Measurements from ENCODE around the gene TTC31.
A peak's percentile ranks its signal among the peaks of the same experiment; 100 is the strongest.
"Not testable (repeated sequence)": the region's sequence is repeated elsewhere in the genome, so short reads cannot be mapped to it uniquely, and the experiment has no call there.

The TTC31 gene

GRCh38 chr2:74457549-74458131 is 25.2 kb upstream of the TTC31 start:
- DNase-seq = peak; percentile 38 to 55

GRCh38 chr2:74458132-74458937 is 24.5 kb upstream of the TTC31 start, which contains the start of gene WBP1:
Gene WBP1, plus strand, starts transcription at chr2:74458438. Its CDS starts 165 bp downstream, at chr2:74458603.
- peak; percentile 99 to 100 for DNase-seq

- no peak for DNase-seq
Observed at GRCh38 chr2:74458938-74459363, 23.9 kb upstream of the TTC31 start.

DNA sequence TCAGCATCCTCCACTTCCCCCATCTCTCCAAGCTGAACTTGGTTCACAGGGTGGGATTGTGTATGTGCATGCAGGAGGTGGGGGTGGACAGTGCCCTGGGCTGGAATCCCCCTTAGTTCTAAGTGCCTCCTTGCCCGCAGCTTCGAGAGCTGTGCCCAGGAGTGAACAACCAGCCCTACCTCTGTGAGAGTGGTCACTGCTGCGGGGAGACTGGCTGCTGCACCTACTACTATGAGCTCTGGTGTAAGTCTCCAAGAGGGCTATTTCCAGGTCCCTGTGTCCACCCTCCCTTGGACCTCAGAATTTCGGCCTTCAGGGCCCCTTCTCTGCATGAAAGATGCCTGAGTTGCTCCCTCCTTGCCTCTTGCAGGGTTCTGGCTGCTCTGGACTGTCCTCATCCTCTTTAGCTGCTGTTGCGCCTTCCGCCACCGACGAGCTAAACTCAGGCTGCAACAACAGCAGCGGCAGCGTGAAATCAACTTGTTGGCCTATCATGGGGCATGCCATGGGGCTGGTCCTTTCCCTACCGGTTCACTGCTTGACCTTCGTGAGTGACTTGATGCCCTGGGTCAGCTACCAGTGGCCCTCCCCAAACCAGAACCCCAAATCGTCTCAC is 23.3 kb upstream of the TTC31 start:
- DNase-seq = not testable (repeated sequence)

DNA sequence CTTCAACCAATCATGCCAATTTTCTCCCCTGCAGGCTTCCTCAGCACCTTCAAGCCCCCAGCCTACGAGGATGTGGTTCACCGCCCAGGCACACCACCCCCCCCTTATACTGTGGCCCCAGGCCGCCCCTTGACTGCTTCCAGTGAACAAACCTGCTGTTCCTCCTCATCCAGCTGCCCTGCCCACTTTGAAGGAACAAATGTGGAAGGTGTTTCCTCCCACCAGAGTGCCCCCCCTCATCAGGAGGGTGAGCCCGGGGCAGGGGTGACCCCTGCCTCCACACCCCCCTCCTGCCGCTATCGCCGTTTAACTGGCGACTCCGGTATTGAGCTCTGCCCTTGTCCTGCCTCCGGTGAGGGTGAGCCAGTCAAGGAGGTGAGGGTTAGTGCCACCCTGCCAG is 22.7 kb upstream of the TTC31 start:
- not testable (repeated sequence) for DNase-seq

DNA sequence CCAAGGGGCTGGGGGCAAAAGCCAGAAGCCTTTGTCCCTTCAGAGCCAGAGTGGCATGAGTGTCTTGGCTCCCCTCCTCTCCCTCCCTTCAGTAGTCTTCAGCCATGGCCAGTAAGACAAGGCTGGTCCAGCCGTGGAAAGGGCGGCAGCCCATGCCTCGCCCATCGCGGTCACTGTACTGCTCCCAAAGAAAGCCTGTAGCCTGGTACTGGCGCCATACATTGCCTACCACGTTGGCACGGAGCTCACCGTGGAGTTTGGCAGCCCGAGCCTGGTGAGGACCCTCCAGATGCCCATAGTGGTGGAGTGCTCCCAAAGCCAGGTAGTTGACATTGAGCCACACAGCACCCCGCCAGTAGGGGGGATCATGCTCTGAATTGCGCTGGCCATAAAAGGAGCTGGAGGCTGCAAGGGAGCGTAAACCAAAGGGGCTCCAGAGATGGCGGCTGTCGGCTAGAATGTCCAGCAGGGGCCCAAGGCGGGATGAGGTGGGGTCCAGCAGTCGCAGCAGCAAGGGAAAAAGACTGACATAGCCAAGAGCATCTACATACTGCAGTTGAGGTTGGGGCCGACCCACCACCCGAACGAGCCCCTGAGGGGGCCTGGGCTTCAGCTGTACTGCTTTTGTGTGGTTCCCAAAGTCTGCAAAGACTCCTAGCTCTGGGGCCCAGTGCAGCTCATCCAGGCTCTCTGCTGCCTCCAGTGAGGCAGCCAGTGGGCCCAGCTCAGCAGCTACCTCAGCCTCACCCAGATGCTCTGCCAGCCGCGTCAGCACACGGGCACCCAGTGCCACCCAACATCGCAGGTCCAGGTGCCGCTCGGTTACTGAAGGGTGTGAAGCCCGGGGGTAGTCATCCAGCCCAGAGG is 21.5 kb upstream of the TTC31 start:
- peak in 1 of 2 experiments; percentile 16 for DNase-seq

DNA sequence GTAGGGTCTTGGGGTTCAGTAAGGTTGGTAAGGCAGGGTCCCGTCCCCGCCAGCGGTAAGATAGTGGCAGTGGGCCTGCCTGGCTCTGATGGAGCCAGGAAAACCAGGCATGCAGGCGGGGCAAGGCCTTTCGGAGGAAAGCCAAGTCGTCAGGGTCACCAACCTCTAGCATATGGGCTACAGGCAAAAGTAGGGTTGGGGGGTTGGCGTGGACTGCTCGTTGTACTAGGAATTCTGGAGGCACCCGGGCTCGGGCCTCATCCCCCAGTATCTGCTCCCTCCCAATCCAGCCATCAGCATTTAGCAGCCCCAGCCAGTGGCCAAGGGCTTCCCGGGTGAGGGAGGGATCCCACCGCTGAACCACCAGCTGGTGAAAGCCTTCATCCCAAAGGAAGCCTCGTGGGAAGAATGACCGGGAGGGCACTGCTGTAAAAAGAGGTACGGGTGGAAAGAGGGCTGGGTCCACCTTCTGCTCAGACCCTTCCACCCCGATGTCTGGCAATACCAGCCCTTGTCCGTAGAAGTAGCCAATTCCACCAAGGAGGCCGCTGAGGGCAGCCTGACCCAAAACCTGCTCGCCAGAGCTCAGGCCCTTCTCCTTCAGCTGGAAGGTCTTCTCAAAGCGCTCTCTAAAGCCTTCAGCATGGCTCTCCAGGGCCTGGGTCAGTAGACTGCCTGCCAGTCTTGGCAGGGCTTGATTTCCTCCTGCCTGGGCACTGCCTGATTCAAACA is 20.7 kb upstream of the TTC31 start:
- DNase-seq = no peak

- DNase-seq = no peak
Observed at GRCh38 chr2:74462786-74463105, 20.1 kb upstream of the TTC31 start.

GRCh38 chr2:74464406-74464805 is 18.5 kb upstream of the TTC31 start:
- peak in 1 of 2 experiments; percentile 10 for DNase-seq

- not testable (repeated sequence) for DNase-seq
Observed at GRCh38 chr2:74470742-74471141, 12.1 kb upstream of the TTC31 start.

DNA sequence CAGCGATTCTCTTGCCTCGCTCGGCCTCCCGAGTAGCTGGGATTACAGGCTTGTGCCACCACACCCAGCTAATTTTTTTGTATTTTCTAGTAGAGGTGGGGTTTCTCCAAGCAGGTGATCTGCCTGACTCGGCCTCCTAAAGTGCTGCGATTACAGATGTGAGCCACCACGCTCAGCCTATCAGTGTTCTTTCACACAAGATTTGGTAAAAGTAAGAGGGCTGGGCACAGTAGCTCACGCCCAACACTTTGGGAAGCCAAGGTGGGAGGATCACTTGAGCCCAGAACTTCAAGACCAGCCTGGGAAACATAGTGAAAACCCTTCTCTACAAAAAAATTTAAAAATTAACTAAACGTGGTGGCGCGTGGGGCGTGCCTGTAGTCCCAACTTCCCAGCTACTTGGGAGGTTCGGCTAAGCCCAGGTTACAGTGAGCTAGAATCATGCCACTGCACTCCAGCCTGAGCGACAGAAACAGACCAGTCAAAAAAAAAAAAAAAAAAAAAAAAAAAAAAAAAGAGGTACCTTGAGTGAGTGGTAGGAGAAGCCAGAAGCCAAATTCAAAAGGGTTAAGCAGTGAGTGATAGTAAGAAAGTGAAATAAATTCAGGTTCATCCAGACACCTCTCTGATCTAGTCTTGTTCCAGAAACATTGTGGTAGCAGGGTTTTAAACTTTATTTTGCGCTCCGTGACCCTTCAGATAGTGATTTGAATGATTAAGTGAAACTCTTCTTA is 11.4 kb upstream of the TTC31 start:
- DNase-seq = no peak

DNA sequence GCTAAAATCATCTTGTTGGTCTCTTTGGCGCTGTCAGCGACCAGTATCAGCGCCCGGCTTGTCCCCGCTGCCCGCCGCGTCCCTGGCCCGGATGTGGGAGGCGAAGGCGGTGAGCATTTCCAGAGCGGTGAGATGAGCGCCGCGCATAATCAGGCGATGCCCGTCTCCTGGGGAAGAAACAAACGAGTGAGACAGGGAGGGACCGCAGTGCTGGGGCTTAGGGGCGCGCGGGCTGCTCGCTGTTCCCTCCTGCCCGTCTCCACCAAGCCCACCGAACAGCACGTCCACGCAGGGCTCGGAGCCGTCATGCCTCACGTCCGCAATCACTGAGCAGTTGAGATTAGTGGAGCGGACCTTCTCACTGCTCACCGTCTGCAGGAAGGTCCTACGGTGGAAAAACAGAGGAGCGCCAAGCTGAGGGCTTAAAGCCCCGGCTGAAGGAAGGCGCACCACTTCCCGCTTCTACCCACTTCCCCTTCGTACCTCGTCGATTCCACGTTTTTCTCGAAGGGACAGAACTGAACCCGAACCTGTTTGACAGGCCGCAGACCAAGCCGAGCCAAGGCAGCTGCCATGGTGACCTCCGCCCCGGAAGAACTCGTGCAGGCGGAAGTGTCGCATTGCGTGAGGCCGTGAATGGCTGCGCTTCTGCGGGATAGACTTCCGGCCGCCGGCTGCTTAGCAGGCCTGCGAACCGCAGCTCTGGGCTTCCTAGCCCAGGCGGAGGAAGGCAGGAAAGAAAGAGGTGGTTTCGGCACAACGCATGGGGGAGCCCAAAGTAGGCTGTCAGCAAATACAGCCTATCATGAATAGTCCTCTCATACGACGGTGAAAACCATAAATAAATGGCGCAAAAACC is 10.6 kb upstream of the TTC31 start, which contains the start of gene MRPL53:
Gene MRPL53, minus strand, starts transcription at position 595 of the 859 bp plus-strand sequence. Its CDS starts 20 bp downstream, at position 575.
- peak; percentile 74 to 93 for DNase-seq

DNA sequence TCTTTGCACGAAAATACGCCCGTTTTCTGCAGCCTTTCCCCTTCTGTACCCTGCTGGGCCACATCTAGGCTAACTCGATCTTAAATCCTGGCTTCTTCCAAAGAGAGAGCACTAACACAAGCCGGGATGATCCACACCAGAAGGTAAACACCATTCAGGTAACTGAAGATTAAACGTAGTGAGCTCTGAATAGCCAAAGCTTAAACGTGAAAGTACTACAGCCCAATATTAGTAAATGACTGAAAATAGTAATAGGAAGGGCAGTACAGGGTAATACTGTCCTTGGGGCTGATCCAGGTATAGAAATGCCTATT is 10.0 kb upstream of the TTC31 start:
- DNase-seq = peak in 1 of 2 experiments; percentile 39

DNA sequence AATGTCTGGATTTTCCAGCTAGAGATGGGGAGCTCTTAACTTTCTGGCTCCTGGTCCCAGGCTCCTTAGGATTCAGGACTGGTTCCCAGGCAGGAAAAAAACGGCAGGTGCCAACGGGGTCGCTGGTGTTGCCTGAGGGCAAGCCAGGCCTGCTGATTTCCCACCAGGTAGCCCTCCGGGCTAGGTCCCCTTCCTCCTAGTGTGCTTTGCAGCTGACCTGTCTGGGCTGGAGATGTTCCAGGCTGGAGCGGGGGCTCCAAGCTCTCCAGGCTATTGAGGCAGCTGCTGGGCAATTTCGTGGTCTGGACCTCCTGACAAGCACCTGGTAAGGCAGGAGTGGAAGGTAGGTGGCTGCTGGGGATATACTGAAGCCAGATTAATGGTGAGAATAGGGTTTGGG is 8.4 kb upstream of the TTC31 start:
- DNase-seq = no peak

DNA sequence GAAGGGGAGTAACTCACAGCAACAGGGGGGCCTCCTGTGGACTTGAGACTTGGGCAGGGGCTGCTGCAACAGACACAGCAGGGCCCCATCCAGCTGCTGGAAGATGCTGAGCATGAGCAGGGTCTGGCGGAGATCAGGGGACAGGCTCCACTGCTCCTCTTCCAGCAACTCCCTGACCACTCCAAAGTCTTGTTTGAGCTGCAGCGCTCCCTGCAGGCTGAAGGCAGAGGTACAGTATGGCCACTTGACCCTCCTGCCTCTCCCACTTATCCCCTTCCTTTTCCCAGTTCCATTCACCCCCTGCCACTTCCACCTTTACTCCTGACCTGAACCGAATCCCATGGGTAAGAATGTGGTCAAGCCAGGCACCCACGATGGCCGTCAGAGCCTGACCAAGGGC is 8.0 kb upstream of the TTC31 start:
- no peak for DNase-seq

DNA sequence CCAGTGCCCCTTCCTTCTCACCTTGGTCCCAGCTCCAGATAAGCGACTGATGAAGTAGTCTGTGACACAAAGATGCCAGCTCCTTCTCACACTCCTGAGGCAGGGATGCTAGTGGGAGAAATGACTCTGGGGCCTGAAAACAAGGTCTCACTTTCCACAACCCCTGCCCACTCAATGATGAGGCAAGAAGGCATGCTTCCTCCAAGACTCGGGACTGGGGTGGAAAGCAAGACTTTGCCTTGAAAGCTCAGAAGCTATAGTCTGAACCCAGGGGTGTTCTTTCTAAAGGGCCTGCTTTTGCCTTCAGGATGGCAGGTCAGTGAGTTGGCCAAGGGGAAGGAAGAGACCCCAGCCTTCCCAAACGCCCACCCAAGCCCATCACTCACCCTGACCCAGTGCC is 1.4 kb upstream of the TTC31 start:
- DNase-seq = no peak

DNA sequence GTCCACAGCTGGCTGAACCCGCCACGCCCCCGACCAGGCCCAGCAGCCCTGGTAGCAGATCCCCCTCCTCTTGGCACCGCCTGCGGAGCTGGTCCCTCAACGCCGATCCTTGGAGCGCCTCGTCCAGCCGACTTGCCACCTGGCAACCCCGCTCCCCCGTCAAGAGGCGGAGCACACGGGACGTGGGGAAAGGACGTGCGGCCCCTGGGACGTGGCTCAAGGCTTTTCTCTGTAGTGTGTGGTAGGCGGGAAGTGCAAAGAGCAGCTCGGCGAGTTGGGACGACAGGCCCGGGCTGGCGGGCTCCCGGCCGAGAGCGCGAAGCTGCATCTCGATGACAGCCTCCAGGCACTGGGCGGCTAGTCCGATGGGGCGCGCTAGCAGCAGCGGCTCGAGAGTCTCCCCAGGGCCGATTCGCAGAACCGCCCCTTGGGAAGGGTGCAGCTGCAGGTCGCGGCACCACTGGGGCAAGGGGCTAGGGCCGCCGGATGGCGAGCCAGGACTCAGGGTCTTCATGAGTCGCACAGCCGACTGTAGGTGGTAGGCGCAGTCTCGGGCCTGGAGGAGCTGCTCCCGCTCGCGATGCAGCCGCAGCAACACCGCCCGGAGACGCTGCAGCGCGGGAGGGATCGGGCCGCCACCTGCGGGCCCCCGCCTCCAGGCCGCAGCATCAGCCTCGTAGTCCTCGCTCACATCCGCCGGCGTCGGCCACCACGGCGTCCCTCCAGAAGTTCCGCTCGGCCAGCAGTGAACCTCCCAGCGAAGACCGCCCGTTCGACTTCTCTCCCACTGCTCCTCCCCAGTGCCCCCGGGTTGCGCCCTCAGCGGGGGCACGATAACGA is 700 bp upstream of the TTC31 start:
- peak; percentile 64 to 75 for DNase-seq

DNA sequence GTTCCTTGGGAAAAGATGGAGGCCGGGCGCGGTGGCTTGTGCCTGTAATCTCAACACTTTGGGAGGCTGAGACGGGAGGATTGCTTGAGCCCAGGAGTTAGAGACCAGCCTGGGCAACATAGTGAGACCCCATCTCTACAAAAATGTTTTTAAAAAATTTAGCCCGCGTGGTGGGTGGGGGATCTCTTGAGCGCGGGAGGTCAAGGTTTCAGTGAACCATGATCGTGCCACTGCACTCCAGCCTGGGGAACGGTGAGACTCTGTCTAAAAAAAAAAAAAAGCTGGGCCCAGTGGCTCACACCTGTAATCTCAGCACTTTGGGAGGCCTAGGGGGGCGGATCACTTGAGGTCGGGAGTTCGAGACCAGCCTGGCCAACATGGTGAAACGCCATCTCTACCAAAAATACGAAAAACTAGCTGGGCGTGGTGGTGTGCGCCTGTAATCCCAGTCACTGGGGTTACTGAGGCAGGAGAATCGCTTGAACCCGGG is 839 bp downstream of the TTC31 start:
- not testable (repeated sequence) for DNase-seq

GRCh38 chr2:74486141-74486540 is 3.3 kb downstream of the TTC31 start:
- DNase-seq = no peak

Data from NCI-H524 (cell line).